ENCODE measurements around the gene INSL3. TPM values are rescaled to one million over a fixed set of nuclear protein-coding genes. Genes with fewer than 3 reads are reported as not detected.
"Not testable (repeated sequence)": the region's sequence is repeated elsewhere in the genome, so short reads cannot be mapped to it uniquely, and the experiment has no call there.

Gene INSL3
- total RNA-seq, 1 donor from 2014 or later, result 3.6 TPM

DNA sequence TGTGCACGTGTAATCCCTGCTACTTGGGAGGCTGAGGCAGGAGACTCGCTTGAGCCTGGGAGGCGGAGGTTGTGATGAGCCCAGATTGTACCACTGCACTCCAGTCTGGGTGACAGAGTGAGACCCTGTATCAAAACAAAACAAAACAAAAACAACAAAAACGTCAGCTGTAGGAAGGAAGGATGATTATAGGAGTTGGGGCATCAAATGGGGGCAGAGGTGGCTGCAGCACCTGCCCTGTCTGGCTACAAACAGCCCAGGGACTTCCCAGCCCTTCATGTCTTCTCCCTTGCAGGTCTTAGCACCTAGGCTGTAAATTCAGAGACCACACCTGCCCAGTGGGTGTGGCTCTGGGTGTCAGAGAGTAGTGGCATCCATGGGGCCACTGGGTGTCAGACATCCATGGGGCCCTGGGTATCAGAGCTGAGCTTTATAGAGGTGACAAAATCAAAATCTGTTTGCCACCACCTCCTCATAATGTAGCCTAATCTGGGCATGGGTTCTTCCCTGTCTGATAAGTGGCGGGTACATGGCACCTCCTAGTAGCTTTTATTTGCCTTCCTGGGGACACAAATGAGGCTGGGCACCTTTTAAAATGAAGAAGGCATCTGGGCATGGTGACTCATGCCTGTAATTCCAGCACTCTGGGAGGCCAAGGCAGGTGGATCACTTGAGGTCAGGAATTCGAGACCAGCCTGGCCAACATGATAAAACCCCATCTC lies 31.1 kb downstream of the INSL3 start:
- ChIA-PET POLR2A (interaction anchor here (0.8 to 1.4 kb wide), 2 partner anchors 14 to 57 kb away, joined by 3 to 8 read pairs; partner anchors contain the start of gene JAK3), CTCF (interaction anchor here (1.0 to 1.4 kb wide), 4 partner anchors 27 to 217 kb away, joined by 3 to 4 read pairs (median 3); partner anchors contain the start of gene CCDC124)
- DNase-seq (no peak), ATAC-seq (ENCODE audit: low read depth) (no peak)
- peaks cover 31% of the 10 kb centered on the region for H3K4me1 Mint-ChIP-seq
- no peaks in the 10 kb centered on the region for H3K9me3 Mint-ChIP-seq
- TF ChIP-seq, protein P1, sequence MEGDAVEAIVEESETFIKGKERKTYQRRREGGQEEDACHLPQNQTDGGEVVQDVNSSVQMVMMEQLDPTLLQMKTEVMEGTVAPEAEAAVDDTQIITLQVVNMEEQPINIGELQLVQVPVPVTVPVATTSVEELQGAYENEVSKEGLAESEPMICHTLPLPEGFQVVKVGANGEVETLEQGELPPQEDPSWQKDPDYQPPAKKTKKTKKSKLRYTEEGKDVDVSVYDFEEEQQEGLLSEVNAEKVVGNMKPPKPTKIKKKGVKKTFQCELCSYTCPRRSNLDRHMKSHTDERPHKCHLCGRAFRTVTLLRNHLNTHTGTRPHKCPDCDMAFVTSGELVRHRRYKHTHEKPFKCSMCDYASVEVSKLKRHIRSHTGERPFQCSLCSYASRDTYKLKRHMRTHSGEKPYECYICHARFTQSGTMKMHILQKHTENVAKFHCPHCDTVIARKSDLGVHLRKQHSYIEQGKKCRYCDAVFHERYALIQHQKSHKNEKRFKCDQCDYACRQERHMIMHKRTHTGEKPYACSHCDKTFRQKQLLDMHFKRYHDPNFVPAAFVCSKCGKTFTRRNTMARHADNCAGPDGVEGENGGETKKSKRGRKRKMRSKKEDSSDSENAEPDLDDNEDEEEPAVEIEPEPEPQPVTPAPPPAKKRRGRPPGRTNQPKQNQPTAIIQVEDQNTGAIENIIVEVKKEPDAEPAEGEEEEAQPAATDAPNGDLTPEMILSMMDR (IDR thresholded peaks at IDR 0.05), result no peak
- peaks cover 12% of the 10 kb centered on the region for H3K27me3 Mint-ChIP-seq
- no peak overlapping the region for H3K27ac Mint-ChIP-seq
- intact Hi-C loops (cut with micrococcal nuclease), result no loop called here
- H3K4me3 Mint-ChIP-seq, result no peak overlapping the region
- peaks cover 30% of the 10 kb centered on the region for H3K36me3 Mint-ChIP-seq (ENCODE audit: low read depth)

DNA sequence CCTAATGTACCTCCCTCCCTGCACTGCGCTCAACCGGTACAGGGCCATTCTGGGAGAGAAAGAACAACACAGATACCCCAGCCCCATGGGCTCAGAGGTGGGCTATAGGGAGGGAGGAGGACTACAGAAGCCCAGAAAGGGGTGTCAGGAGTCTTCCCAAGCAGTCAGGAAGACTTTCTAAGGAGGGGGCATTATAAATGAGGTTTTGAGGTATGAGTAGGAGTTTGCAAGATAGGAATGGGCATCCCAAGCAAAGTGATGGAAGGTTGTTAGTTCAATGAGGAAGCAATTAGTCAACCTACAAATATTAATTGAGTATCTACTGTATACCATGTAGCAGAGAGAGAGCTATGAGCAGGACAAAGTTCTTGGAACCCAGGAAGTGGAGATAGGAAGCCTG lies 32.7 kb downstream of the INSL3 start:
- DNase-seq (no peak), ATAC-seq (ENCODE audit: low read depth) (no peak)
- Mint-ChIP-seq H3K27ac (no peak overlapping the region), H3K4me3 (no peak overlapping the region), H3K36me3 (ENCODE audit: low read depth) (peaks cover 43% of the 10 kb centered on the region), H3K9me3 (no peaks in the 10 kb centered on the region), H3K27me3 (no peaks in the 10 kb centered on the region), H3K4me1 (peaks cover 26% of the 10 kb centered on the region)
- ChIA-PET CTCF (no interaction called here), POLR2A (interaction anchor here (0.7 kb wide), 1 partner anchor 71 kb away, joined by 3 read pairs; the partner anchor contains the start of gene RPL18A)
- TF ChIP-seq, protein P1 (IDR thresholded peaks at IDR 0.05), result no peak
- intact Hi-C loops (cut with micrococcal nuclease), result no loop called here

DNA sequence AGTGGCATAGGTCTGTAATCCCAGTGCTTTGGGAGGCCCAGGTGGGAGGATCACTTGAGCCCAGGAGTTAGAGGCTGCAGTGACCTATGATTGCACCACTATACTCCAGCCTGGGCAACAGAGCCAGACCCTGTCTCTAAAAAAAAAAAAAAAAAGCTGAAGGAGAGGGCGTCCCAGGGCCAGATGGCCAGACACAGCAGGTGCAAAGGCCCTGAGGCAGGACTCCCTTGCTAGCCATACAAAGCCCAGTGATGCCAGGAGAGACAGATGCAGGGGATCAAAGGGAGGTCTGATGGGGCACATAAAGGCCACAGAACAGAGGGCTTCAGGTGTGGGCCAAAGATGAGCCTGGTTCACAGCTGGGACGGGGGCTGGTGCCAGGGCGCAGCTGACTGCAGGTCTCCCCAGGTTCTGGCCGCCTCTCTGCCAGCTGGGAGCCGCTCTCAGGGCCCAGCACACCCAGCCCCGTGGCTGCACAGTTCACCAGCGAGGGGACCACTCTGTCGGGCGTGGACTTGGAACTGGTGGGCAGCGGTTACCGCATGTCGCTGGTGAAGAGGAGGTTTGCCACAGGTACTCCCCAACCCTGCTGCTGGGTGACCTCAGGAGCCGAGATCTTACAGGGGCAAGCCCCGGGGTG lies 33.9 kb downstream of the INSL3 start:
- no peak overlapping the region for H3K27ac Mint-ChIP-seq
- CTCF ChIA-PET, result interaction anchor here (1.0 kb wide), 1 partner anchor 84 kb away, joined by 5 read pairs; no protein-coding TSS in a partner anchor

DNA sequence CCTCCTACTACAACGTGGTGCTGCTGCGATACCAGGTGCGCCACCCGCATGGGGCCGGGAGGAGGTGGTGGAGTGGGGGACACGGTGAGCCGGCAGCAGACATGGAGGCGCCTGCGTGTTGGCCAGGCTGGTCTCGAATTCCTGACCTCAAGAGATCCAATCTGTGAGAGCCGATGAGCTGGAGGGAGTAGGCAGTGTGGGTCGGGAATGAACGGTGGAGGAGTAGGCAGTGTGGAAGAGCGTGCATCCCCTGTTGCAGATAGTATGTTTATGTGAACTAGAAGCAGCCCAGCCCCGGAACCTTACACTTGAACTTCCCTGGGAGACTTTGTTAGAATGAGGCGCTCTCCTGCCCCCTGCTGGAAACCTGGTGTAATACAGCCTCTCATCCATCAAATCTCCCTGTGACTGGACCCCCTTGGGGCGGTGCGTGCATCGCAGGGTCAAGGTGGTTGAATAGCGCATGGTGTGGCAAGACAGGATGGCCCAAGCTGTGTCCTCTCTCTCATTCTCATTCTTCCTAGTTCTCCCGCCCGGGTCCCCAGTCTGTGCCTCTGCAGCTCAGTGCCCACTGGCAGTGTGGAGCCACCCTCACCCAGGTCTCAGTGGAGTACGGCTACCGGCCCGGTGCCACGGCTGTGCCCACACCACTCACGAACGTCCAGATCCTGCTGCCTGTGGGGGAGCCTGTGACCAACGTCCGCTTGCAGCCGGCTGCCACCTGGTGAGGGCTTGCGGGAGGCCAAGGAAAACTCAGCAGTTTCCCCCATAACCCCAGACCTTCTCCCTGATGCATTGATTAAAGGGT lies 36.9 kb downstream of the INSL3 start:
- no peaks in the 10 kb centered on the region for H3K9me3 Mint-ChIP-seq
- POLR2A ChIA-PET, result interaction anchor here (0.6 to 2.3 kb wide), 5 partner anchors 15 to 290 kb away, joined by 3 to 6 read pairs (median 4); partner anchors contain the start of genes CCDC124 and RPL18A
- CTCF ChIA-PET, result interaction anchor here (0.9 to 4.6 kb wide), 9 partner anchors 10 to 288 kb away, joined by 3 to 22 read pairs (median 4); no protein-coding TSS in a partner anchor
- peaks cover 9% of the 10 kb centered on the region for H3K4me1 Mint-ChIP-seq
- no peaks in the 10 kb centered on the region for H3K27me3 Mint-ChIP-seq
- no peak overlapping the region for H3K27ac Mint-ChIP-seq
- TF ChIP-seq, protein P1 (IDR thresholded peaks at IDR 0.05), result no peak
- DNase-seq, result peak; percentile 62
- H3K4me3 Mint-ChIP-seq, result no peak overlapping the region
- H3K36me3 Mint-ChIP-seq (ENCODE audit: low read depth), result peaks cover 74% of the 10 kb centered on the region
- peak; percentile 89 for ATAC-seq (ENCODE audit: low read depth)
- intact Hi-C loops (cut with micrococcal nuclease), result loop anchor here (1.0 kb wide), 5 partner anchors 8 to 288 kb away; no protein-coding TSS in a partner anchor

More for the DNA sequence above, 33.9 kb downstream of the INSL3 start:
- H3K4me1 Mint-ChIP-seq, result peaks cover 23% of the 10 kb centered on the region
- intact Hi-C loops (cut with micrococcal nuclease), result no loop called here
- H3K36me3 Mint-ChIP-seq (ENCODE audit: low read depth), result peaks cover 55% of the 10 kb centered on the region
- TF ChIP-seq, protein P1 (IDR thresholded peaks at IDR 0.05), result no peak
- no peaks in the 10 kb centered on the region for H3K27me3 Mint-ChIP-seq
- H3K4me3 Mint-ChIP-seq, result no peak overlapping the region
- DNase-seq (no peak), ATAC-seq (ENCODE audit: low read depth) (no peak)
- no peaks in the 10 kb centered on the region for H3K9me3 Mint-ChIP-seq
- POLR2A ChIA-PET, result no interaction called here

DNA sequence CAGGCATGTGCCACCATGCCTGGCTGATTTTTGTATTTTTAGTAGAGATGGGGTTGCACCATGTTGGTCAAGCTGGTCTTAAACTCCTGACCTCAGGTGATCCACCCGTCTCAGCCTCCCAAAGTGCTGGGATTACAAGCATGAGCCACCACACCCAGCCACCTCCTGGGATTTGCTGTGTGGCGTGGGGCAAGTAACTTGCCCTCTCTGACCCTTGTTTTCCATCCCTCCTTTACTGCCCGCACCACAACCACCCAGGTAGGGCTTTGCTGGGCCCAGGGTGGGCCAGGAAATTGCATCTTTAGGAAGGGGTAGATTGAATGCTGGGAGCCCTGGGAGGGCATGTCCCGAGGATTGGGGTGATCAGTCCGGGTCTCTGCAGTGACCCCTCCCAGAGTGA lies 37.6 kb downstream of the INSL3 start:
- CTCF ChIA-PET, result interaction anchor here (0.8 to 4.6 kb wide), 8 partner anchors 9 to 288 kb away, joined by 3 to 22 read pairs (median 4); partner anchors contain the start of gene RPL18A
- intact Hi-C loops (cut with micrococcal nuclease), result loop anchor here (1.0 kb wide), 5 partner anchors 7 to 287 kb away; no protein-coding TSS in a partner anchor
- not testable (repeated sequence) for H3K27ac Mint-ChIP-seq; H3K4me3 Mint-ChIP-seq; H3K9me3 Mint-ChIP-seq; H3K27me3 Mint-ChIP-seq; ATAC-seq (ENCODE audit: low read depth); DNase-seq
- POLR2A ChIA-PET, result interaction anchor here (0.7 to 2.3 kb wide), 4 partner anchors 29 to 1241 kb away, joined by 4 to 6 read pairs (median 4); partner anchors contain the start of gene CCDC124
- Mint-ChIP-seq H3K36me3 (ENCODE audit: low read depth) (peaks cover 67% of the 10 kb centered on the region), H3K4me1 (peaks cover 16% of the 10 kb centered on the region)
